HEK293T (cell line): ENCODE measurements around the gene MCF2.
A peak's percentile ranks its signal among the peaks of the same experiment; 100 is the strongest.

Experiments
- CTCF ChIA-PET: fragments of 350-600 bp; formaldehyde crosslinking; extraction: SDS; loops from one replicate; lab custom pipeline; 2021; ENCODE audit warnings: antibody characterized with exemption, inconsistent platforms; lab: Yijun Ruan, JAX
- POLR2A ChIA-PET: fragments of 350-600 bp; formaldehyde crosslinking; extraction: SDS; loops from one replicate; lab custom pipeline; 2020; ENCODE audit warnings: antibody characterized with exemption, inconsistent platforms; lab: Yijun Ruan, JAX
- DNase-seq: peaks from one replicate; pipeline ENCODE4 v3.0.0; 2012; ENCODE audit warnings: mixed read lengths; ENCODE audit errors: extremely low spot score
- ARNT ChIP-seq: fragments of 450-650 bp; IDR thresholded peaks from 2 replicates; pipeline ENCODE4 v1.6.1; 2017; ENCODE audit warnings: mild to moderate bottlenecking
- BHLHE40 ChIP-seq: fragments of 450-650 bp; IDR thresholded peaks from 2 replicates; pipeline ENCODE4 v1.6.1; 2016; ENCODE audit warnings: mild to moderate bottlenecking, moderate library complexity, borderline replicate concordance
- CTBP1 ChIP-seq: fragments of 450-650 bp; IDR thresholded peaks from 2 replicates; pipeline ENCODE4 v1.6.1; 2016; ENCODE audit warnings: borderline replicate concordance
- ELF4 ChIP-seq: fragments of 450-650 bp; IDR thresholded peaks from 2 replicates; pipeline ENCODE4 v1.6.1; 2017; ENCODE audit warnings: antibody characterized with exemption
- FOXA1 ChIP-seq: fragments of 450-650 bp; IDR thresholded peaks from 2 replicates; pipeline ENCODE4 v1.6.1; 2016; ENCODE audit warnings: mild to moderate bottlenecking
- FOXK2 ChIP-seq: fragments of 450-650 bp; IDR thresholded peaks from 2 replicates; pipeline ENCODE4 v1.6.1; 2016; ENCODE audit warnings: mild to moderate bottlenecking
- FOXM1 ChIP-seq: fragments of 450-650 bp; IDR thresholded peaks from 2 replicates; pipeline ENCODE4 v1.6.1; 2017; ENCODE audit warnings: mild to moderate bottlenecking, borderline replicate concordance
- HDGF ChIP-seq: fragments of 450-650 bp; IDR thresholded peaks from 2 replicates; pipeline ENCODE4 v1.6.1; 2017; ENCODE audit warnings: antibody characterized with exemption, borderline replicate concordance
- L3MBTL2 ChIP-seq: fragments of 450-650 bp; conservative IDR thresholded peaks from 2 replicates; pipeline ENCODE4 v1.6.1; 2016; ENCODE audit warnings: mild to moderate bottlenecking
- LEF1 ChIP-seq: fragments of 450-650 bp; IDR thresholded peaks from 2 replicates; pipeline ENCODE4 v1.6.1; 2017; ENCODE audit warnings: mild to moderate bottlenecking, borderline replicate concordance
- NFRKB ChIP-seq: fragments of 450-650 bp; IDR thresholded peaks from 2 replicates; pipeline ENCODE4 v1.6.1; 2016; ENCODE audit warnings: mild to moderate bottlenecking, moderate library complexity
- PKNOX1 ChIP-seq: fragments of 450-650 bp; IDR thresholded peaks from 2 replicates; pipeline ENCODE4 v1.6.1; 2016
- SP1 ChIP-seq: fragments of 450-650 bp; IDR thresholded peaks from 2 replicates; pipeline ENCODE4 v1.6.1; 2017
- SUZ12 ChIP-seq: fragments of 450-650 bp; IDR thresholded peaks from 2 replicates; pipeline ENCODE4 v1.6.1; 2016; ENCODE audit warnings: mild to moderate bottlenecking
- TARDBP ChIP-seq: fragments of 450-650 bp; IDR thresholded peaks from 2 replicates; pipeline ENCODE4 v1.6.1; 2016
- ZNF384 ChIP-seq: fragments of 450-650 bp; IDR thresholded peaks from 2 replicates; pipeline ENCODE4 v1.6.1; 2016

The MCF2 gene

GRCh38 chrX:139563251-139563650, 144.7 kb downstream of the MCF2 start:
- CTCF ChIA-PET: no interaction called here
- DNase-seq: no peak

GRCh38 chrX:139560221-139560620, 147.7 kb downstream of the MCF2 start:
- CTCF ChIA-PET: interaction anchor here (0.7 to 1.3 kb wide), 2 partner anchors 407 to 786 kb away, joined by 3 to 4 read pairs; no protein-coding TSS in a partner anchor
- POLR2A ChIA-PET: no interaction called here
- DNase-seq: no peak
- no peak for TF ChIP-seq CTBP1
- TF ChIP-seq NFRKB: no peak

More at GRCh38 chrX:139563251-139563650, 144.7 kb downstream of the MCF2 start:
- TF ChIP-seq ELF4 (no peak), TARDBP (no peak), CTBP1 (no peak)
- POLR2A ChIA-PET: no interaction called here

GRCh38 chrX:139559383-139560042, 148.5 kb downstream of the MCF2 start:
- ChIA-PET CTCF (interaction anchor here (1.3 kb wide), 1 partner anchor 786 kb away, joined by 4 read pairs; no protein-coding TSS in a partner anchor), POLR2A (no interaction called here)
- no peak for TF ChIP-seq FOXA1
- DNase-seq: peak; percentile 42

- TF ChIP-seq BHLHE40 (no peak), FOXA1 (no peak), HDGF (no peak), SP1 (no peak), PKNOX1 (no peak), ZNF384 (no peak), ARNT (no peak)
- ChIA-PET CTCF (no interaction called here), POLR2A (no interaction called here)
- no peak for DNase-seq
Observed at GRCh38 chrX:139554991-139555675, 152.8 kb downstream of the MCF2 start.

GRCh38 chrX:139554376-139554775, 153.6 kb downstream of the MCF2 start:
- ChIA-PET CTCF (no interaction called here), POLR2A (no interaction called here)
- TF ChIP-seq BHLHE40 (no peak), TARDBP (no peak), PKNOX1 (no peak), LEF1 (no peak), L3MBTL2 (no peak), FOXA1 (no peak), FOXM1 (no peak), SUZ12 (no peak), HDGF (no peak), NFRKB (no peak), ELF4 (no peak), ARNT (no peak)
- no peak for DNase-seq

- CTCF ChIA-PET: no interaction called here
- TF ChIP-seq LEF1 (no peak), HDGF (no peak), FOXA1 (no peak), SP1 (no peak), ZNF384 (no peak), FOXK2 (no peak)
- no peak for DNase-seq
- POLR2A ChIA-PET: no interaction called here
Observed at GRCh38 chrX:139544591-139544990, 163.4 kb downstream of the MCF2 start.

GRCh38 chrX:139543920-139544319, 164.0 kb downstream of the MCF2 start:
- no peak for DNase-seq
- CTCF ChIA-PET: no interaction called here
- POLR2A ChIA-PET: no interaction called here
- TF ChIP-seq FOXM1 (no peak), SP1 (no peak), FOXA1 (no peak), HDGF (no peak), TARDBP (no peak), SUZ12 (no peak)

- ChIA-PET CTCF (no interaction called here), POLR2A (no interaction called here)
- no peak for TF ChIP-seq SUZ12
- no peak for TF ChIP-seq ELF4
- TF ChIP-seq BHLHE40: no peak
- no peak for TF ChIP-seq ZNF384
- no peak for TF ChIP-seq FOXK2
- TF ChIP-seq LEF1: no peak
- no peak for TF ChIP-seq L3MBTL2
- TF ChIP-seq SP1: no peak
- TF ChIP-seq HDGF: no peak
- TF ChIP-seq FOXM1: no peak
- no peak for TF ChIP-seq ARNT
- no peak for TF ChIP-seq FOXA1
- TF ChIP-seq TARDBP: no peak
- TF ChIP-seq CTBP1: no peak
- no peak for TF ChIP-seq PKNOX1
- no peak for DNase-seq
Observed at GRCh38 chrX:139542652-139543051, 165.3 kb downstream of the MCF2 start.
